Adipocyte (in vitro differentiated cells): ENCODE measurements around the gene OSCAR.

Experiments used
- DNase-seq: peaks from one replicate; pipeline ENCODE4 v3.0.0-alpha.2; 2015; ENCODE audit warnings: low read depth
- H3K27me3 ChIP-seq: replicated peaks from 2 replicates; pipeline ENCODE4 v1.7.0; 2013; ENCODE audit warnings: mild to moderate bottlenecking, low read length, moderate library complexity; ENCODE audit not compliant: control insufficient read depth, insufficient read depth
- H3K36me3 ChIP-seq: 2 replicates; pipeline ENCODE4 v1.7.0; 2013; ENCODE audit warnings: low read length, mild to moderate bottlenecking, moderate library complexity; ENCODE audit not compliant: control insufficient read depth, insufficient read depth, severe bottlenecking
- H3K4me1 ChIP-seq: 2 replicates; pipeline ENCODE4 v1.7.0; 2013; ENCODE audit warnings: mild to moderate bottlenecking, low read length, moderate library complexity; ENCODE audit not compliant: control insufficient read depth, insufficient read depth
- H3K4me3 ChIP-seq: 2 replicates; pipeline ENCODE4 v1.7.0; 2013; ENCODE audit warnings: mild to moderate bottlenecking, low read length, moderate library complexity
- H3K9ac ChIP-seq: 2 replicates; pipeline ENCODE4 v1.7.0; 2013; ENCODE audit warnings: mild to moderate bottlenecking, low read length, moderate library complexity
- H3K9me3 ChIP-seq: 2 replicates; pipeline ENCODE4 v1.7.0; 2013; ENCODE audit warnings: mild to moderate bottlenecking, low read length, moderate library complexity; ENCODE audit not compliant: control insufficient read depth

The OSCAR gene, protein sequence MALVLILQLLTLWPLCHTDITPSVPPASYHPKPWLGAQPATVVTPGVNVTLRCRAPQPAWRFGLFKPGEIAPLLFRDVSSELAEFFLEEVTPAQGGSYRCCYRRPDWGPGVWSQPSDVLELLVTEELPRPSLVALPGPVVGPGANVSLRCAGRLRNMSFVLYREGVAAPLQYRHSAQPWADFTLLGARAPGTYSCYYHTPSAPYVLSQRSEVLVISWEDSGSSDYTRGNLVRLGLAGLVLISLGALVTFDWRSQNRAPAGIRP

GRCh38 chr19:54100561-54100960, at the start of gene OSCAR:
OSCAR (minus strand) TSS chr19:54100803; CDS start chr19:54100792, 11 bp downstream.
- no peak within 1 kb of the TSS for H3K9ac ChIP-seq
- DNase-seq: no peak
- no peaks in the 10 kb centered on the region for H3K36me3 ChIP-seq
- no peaks in the 10 kb centered on the region for H3K27me3 ChIP-seq
- peaks cover 12% of the 10 kb centered on the region for H3K4me1 ChIP-seq
- no peaks in the 10 kb centered on the region for H3K9me3 ChIP-seq
- no peak within 1 kb of the TSS for H3K4me3 ChIP-seq

DNA sequence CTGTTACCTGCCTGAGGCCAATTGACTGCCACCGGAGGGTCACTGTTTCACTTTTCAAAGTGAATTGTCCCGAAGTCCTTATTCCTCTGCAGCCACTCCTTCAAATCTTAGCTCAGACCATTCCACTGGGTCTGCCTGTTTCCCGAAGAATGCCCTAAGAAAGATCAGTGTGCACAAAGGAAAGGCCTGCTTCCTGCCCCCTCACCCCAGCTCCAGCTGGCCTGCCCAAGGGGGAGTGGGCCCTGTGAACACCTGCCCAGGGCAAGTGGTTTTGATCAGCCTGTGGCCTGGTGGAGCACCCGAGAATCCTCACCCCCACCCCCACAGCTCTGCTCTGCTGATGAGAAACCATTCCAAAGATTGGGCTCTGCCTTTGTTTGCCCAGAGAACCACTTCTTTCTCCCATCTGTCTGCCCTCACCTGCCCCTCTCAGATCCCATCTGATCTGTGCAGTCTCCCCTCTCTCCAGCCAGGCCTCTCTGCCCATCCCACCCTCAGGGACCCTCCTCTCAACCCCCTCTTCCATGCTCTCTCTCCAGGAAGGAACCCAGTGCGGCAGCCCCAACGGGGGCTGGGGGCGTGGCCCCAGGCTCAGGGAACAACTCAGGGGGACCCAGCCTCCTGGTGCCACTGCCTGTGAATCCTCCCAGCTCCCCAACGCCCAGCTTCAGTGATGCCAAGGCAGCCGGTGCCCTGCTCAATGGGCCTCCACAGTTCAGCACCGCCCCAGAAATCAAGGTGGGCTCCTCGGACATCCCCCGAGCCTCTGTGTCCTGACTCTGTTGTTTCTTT, 48.6 kb upstream of the OSCAR start:
- no peak for DNase-seq
- no peaks in the 10 kb centered on the region for H3K9me3 ChIP-seq
- no peak overlapping the region for H3K9ac ChIP-seq
- no peaks in the 10 kb centered on the region for H3K27me3 ChIP-seq
- peaks cover 86% of the 10 kb centered on the region for H3K36me3 ChIP-seq
- peaks cover 13% of the 10 kb centered on the region for H3K4me1 ChIP-seq
- H3K4me3 ChIP-seq: no peak overlapping the region

DNA sequence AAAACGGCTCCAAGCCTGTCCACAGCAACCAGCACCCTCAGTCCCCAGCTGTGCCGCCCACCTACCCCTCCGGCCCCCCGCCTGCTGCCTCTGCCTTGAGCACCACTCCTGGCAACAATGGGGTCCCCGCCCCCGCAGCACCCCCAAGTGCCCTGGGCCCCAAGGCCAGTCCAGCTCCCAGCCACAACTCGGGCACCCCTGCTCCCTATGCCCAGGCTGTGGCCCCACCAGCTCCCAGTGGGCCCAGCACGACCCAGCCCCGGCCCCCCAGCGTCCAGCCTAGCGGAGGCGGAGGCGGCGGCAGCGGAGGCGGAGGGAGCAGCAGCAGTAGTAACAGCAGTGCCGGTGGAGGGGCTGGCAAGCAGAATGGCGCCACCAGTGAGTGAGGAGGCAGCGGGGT, 47.6 kb upstream of the OSCAR start:
- Histone ChIP-seq H3K9ac (no peak overlapping the region), H3K4me1 (peaks cover 2% of the 10 kb centered on the region), H3K27me3 (no peaks in the 10 kb centered on the region), H3K36me3 (peaks cover 88% of the 10 kb centered on the region), H3K4me3 (no peak overlapping the region), H3K9me3 (no peaks in the 10 kb centered on the region)
- no peak for DNase-seq

DNA sequence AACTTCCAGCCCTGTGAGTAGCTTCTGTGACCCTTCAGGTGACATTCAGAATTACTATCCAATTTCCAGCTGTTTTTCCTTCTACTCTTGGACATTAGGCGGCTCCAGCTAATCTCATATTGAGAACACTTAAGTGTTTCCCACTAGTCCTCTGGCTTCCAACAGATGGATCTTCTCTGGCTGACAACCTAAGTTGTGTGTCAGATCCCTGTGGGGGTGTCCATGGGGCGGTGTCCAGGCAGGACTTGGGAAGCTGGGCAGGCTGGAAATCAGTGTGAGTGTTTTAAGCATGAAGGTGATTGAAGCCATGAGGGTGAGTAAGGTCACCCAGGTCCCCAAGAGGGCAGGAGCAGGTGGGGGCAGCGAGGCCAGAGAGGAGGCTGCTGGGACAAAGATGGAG, 47.1 kb upstream of the OSCAR start:
- H3K27me3 ChIP-seq: no peaks in the 10 kb centered on the region
- peaks cover 88% of the 10 kb centered on the region for H3K36me3 ChIP-seq
- no peaks in the 10 kb centered on the region for H3K9me3 ChIP-seq

GRCh38 chr19:54145541-54146158, 45.0 kb upstream of the OSCAR start:
- no peak overlapping the region for H3K4me3 ChIP-seq
- DNase-seq: no peak
- H3K9me3 ChIP-seq: no peaks in the 10 kb centered on the region
- no peak overlapping the region for H3K9ac ChIP-seq
- peaks cover 73% of the 10 kb centered on the region for H3K36me3 ChIP-seq
- H3K4me1 ChIP-seq: no peaks in the 10 kb centered on the region
- no peaks in the 10 kb centered on the region for H3K27me3 ChIP-seq

More for the DNA sequence above, 47.1 kb upstream of the OSCAR start:
- H3K4me1 ChIP-seq: no peaks in the 10 kb centered on the region
- H3K4me3 ChIP-seq: no peak overlapping the region
- no peak overlapping the region for H3K9ac ChIP-seq
- no peak for DNase-seq

DNA sequence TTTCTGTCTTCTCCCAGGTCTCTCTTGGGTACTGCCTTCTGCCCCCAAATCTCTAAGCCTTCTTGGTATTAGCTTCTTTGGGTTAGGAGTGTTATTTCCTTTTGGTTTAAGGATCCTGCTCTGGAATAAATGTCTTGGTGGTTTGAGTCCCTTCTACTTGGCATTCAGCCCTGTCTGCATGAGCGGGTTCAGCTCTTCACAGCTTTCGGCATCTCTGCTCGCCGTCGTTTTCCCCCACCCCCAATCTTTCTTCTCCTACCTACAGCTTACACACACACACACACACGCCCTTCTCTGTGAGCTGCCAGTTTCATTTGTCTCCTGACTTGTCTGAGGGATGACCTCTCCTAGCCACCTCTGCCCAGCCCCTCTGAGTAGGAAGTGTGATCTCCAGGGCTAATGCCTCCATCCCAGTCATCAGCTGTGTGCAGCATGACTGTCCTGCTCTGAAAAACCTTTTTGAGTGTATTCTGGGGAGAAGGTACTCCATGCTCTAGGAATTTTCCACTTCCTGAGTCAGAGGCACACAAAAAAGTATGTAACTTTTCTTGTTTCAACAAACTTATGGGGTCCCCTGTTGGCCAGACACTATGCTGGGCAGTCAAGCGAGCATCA, 41.7 kb upstream of the OSCAR start:
- H3K9ac ChIP-seq: no peak overlapping the region
- no peak overlapping the region for H3K4me3 ChIP-seq
- peaks cover 50% of the 10 kb centered on the region for H3K36me3 ChIP-seq
- H3K9me3 ChIP-seq: no peaks in the 10 kb centered on the region
- H3K27me3 ChIP-seq: no peaks in the 10 kb centered on the region
- DNase-seq: no peak
- H3K4me1 ChIP-seq: peaks cover 7% of the 10 kb centered on the region

DNA sequence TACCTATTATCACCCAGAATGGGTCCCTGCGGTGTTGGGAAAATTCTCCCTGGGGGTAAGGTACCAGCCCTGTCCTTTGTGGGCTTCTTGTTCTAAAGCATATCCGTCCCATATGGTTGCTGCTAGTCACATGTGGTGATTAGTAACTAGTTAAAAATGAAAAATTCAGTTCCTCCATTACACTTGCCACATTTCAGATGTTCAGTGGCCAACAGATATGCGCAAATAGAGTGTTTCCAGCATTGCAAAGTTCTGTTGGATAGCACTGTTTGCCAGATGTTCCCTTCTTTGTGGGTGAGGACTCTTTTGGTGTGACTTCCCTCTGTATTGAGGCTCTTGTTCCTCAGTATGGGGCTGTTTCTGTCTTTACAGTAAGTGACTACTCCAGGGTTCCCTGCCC, 40.8 kb upstream of the OSCAR start:
- no peak for DNase-seq
- no peaks in the 10 kb centered on the region for H3K27me3 ChIP-seq
- H3K4me1 ChIP-seq: peaks cover 10% of the 10 kb centered on the region
- no peaks in the 10 kb centered on the region for H3K9me3 ChIP-seq
- H3K36me3 ChIP-seq: peaks cover 40% of the 10 kb centered on the region
- no peak overlapping the region for H3K9ac ChIP-seq
- H3K4me3 ChIP-seq: no peak overlapping the region

- H3K27me3 ChIP-seq: no peaks in the 10 kb centered on the region
- H3K9ac ChIP-seq: peak overlapping the region; percentile 88
- no peaks in the 10 kb centered on the region for H3K9me3 ChIP-seq
- peaks cover 14% of the 10 kb centered on the region for H3K36me3 ChIP-seq
- peaks cover 17% of the 10 kb centered on the region for H3K4me1 ChIP-seq
- peak overlapping the region; percentile 74 for H3K4me3 ChIP-seq
- peak; percentile 37 for DNase-seq
Measured at GRCh38 chr19:54138489-54139256, 38.1 kb upstream of the OSCAR start.

GRCh38 chr19:54137699-54138488, 37.3 kb upstream of the OSCAR start, which contains the start of gene CNOT3:
CNOT3 (plus strand) TSS chr19:54137762; CDS start chr19:54142979, 5,217 bp downstream.
- peak; percentile 58 for DNase-seq
- H3K27me3 ChIP-seq: peaks cover 2% of the 10 kb centered on the region
- peaks cover 6% of the 10 kb centered on the region for H3K36me3 ChIP-seq
- H3K4me1 ChIP-seq: peaks cover 17% of the 10 kb centered on the region
- H3K9me3 ChIP-seq: no peaks in the 10 kb centered on the region
- peak within 1 kb of the TSS; percentile 77 for H3K4me3 ChIP-seq
- peak within 1 kb of the TSS; percentile 88 for H3K9ac ChIP-seq
